ENCODE data around the gene SEMA4F.

DNA sequence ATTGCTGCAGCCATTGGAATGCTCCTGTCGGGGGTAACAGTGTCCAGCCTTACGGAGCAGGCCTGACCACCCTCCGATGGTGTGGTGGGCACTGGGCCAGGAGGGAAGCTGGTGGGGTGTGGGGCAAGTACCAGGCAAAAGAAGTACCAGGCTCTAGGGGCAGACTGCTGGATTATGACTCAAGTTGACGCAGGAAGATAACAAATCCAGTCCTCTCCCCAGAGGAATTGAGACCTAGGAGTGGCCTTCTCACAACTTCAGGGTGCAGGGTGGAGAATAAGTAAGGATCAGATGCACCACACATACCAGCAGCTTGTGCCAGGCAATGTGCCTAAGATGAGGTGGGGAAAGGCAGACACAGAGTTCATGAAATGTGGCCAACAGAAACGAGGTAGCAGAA lies 37.9 kb downstream of the SEMA4F start:
- TF ChIP-seq, protein P1, sequence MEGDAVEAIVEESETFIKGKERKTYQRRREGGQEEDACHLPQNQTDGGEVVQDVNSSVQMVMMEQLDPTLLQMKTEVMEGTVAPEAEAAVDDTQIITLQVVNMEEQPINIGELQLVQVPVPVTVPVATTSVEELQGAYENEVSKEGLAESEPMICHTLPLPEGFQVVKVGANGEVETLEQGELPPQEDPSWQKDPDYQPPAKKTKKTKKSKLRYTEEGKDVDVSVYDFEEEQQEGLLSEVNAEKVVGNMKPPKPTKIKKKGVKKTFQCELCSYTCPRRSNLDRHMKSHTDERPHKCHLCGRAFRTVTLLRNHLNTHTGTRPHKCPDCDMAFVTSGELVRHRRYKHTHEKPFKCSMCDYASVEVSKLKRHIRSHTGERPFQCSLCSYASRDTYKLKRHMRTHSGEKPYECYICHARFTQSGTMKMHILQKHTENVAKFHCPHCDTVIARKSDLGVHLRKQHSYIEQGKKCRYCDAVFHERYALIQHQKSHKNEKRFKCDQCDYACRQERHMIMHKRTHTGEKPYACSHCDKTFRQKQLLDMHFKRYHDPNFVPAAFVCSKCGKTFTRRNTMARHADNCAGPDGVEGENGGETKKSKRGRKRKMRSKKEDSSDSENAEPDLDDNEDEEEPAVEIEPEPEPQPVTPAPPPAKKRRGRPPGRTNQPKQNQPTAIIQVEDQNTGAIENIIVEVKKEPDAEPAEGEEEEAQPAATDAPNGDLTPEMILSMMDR (IDR thresholded peaks at IDR 0.05): no peak
- TF ChIP-seq EZH2 (IDR thresholded peaks at IDR 0.05): no peak
- TF ChIP-seq EZH2phosphoT487 (IDR thresholded peaks at IDR 0.05): no peak

Measured in neural progenitor cell (in vitro differentiated cells).